Measurements from ENCODE around the gene EMX1. TPM values are rescaled to one million over a fixed set of nuclear protein-coding genes. Genes with fewer than 3 reads are reported as not detected.

Gene EMX1
- total RNA-seq, 1 experiment from 2014 or later, result not detected

DNA sequence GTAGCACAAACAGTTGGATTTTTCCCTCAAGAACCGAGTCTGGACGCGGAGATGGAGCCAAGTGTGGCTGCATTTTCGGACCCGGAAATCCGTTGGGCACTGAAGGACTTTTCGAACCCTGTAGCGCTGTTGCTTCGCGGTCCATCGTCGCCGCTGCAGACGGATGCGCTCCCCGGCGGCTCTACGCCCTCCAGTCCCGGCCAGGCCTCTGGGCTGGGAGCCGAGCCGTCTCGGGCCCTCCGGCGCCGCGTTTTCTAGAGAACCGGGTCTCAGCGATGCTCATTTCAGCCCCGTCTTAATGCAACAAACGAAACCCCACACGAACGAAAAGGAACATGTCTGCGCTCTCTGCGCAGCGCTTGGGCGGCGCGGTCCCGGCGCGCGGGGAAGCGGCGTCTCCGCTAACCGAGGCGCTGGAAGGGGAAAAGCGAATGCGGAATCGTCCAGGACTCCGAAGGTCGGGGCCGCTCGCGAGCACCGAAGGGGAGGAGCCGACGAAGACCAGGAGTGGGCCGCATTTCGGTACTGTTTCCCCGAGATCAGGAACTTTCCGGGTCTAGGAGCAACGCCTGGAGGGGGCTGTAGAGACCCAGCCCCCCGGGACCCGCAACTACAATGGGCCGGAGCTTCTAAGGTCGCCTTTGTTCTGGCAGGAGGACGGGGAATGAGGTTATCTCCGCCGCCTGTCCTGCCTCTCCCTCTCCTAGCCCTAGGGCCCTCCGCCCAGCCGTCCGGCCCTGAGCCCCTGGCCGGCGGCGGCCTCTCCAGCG, 3.2 kb downstream of the EMX1 start:
- no peak for DNase-seq (ENCODE audit: low read depth, low spot score)
- in situ Hi-C loops (cut with HindIII; ENCODE audit: low pct_unique_long_range_greater_than_20kb, low sequenced_read_pairs), result no loop called here

- no peak for DNase-seq (ENCODE audit: low read depth, low spot score)
- in situ Hi-C loops (cut with HindIII; ENCODE audit: low pct_unique_long_range_greater_than_20kb, low sequenced_read_pairs), result no loop called here
Observed at GRCh38 chr2:72921088-72921851, 4.0 kb downstream of the EMX1 start.

- DNase-seq (ENCODE audit: low read depth, low spot score), result no peak
- in situ Hi-C loops (cut with HindIII; ENCODE audit: low pct_unique_long_range_greater_than_20kb, low sequenced_read_pairs), result no loop called here
Observed at GRCh38 chr2:72921853-72922252, 4.5 kb downstream of the EMX1 start.

GRCh38 chr2:72923833-72924352, 6.6 kb downstream of the EMX1 start:
- in situ Hi-C loops (cut with HindIII; ENCODE audit: low pct_unique_long_range_greater_than_20kb, low sequenced_read_pairs), result no loop called here
- no peak for DNase-seq (ENCODE audit: low read depth, low spot score)

DNA sequence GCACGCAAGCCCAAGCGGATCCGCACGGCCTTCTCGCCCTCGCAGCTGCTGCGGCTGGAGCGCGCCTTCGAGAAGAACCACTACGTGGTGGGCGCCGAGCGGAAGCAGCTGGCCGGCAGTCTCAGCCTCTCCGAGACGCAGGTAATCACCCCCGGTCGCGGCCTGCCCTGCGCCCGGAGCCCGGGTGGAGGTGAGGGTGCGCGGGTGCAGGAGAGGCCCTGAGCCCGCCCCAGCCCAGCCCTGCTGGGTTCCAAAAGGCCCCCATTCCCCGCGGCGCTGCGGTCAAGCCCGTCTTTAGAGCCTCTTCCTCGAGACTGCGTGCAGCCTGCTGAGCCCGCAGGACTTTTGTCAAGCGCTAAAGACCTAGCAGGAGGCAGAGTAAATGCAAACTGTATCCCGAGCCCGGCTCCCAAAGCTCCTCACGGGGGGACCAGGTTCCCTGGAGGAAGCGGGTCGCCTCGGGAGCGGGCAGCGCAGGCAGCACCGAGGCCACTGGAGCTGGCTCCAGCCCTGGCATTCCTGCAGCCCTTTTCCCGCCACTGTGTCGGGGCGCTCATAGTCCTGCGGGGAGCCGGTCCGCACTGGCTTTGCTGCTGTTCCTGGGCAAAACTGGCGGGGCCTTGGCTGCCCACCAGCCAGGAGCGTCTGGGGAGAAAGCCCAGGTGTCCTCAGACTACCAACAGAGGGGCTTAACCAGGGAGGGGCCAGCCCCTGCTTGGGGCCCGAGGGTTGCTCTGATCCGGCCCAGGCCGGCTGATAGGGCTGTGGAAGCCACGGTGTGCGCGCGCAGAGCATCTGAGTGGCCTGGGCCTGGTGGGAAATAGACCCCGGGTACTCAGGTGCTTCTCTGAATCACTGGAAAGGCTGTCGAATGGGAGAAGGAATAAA, 7.3 kb downstream of the EMX1 start:
- in situ Hi-C loops (cut with HindIII; ENCODE audit: low pct_unique_long_range_greater_than_20kb, low sequenced_read_pairs), result no loop called here
- DNase-seq (ENCODE audit: low read depth, low spot score), result no peak

DNA sequence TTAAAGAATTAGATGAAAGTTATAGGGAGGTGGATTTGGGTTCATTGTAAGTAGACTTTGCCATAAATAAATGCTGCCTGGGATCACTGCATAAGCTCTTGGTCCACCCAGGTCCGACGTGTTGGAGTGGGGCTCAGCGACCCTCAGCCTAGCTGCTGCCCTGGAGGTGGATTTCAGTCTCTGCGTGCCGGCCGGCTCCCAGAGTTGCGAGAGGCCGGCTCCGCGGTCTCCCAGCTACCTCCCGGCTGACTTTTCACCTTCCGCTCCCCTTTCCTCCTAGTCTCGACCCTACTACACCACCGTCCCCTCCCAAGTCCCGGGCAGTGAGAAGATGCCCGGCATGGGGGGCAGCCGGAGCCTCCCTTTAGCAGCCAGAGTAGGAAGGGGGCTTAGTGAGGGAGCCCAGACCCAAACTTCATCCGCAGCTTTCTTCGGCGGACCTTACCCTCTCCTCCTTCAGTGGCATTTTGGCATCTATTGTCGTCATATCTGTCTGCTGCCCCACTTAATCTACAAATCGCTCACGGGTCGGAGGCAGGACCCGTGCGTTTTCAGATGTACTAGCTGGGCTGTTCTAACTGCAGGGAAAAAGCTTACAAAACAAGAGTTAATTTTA, 8.1 kb downstream of the EMX1 start:
- in situ Hi-C loops (cut with HindIII; ENCODE audit: low pct_unique_long_range_greater_than_20kb, low sequenced_read_pairs), result no loop called here
- DNase-seq (ENCODE audit: low read depth, low spot score), result no peak

GRCh38 chr2:72926368-72926767, 9.0 kb downstream of the EMX1 start:
- in situ Hi-C loops (cut with HindIII; ENCODE audit: low pct_unique_long_range_greater_than_20kb, low sequenced_read_pairs), result no loop called here
- DNase-seq (ENCODE audit: low read depth, low spot score), result no peak

GRCh38 chr2:72926811-72927465, 9.6 kb downstream of the EMX1 start:
- in situ Hi-C loops (cut with HindIII; ENCODE audit: low pct_unique_long_range_greater_than_20kb, low sequenced_read_pairs), result no loop called here
- no peak for DNase-seq (ENCODE audit: low read depth, low spot score)

DNA sequence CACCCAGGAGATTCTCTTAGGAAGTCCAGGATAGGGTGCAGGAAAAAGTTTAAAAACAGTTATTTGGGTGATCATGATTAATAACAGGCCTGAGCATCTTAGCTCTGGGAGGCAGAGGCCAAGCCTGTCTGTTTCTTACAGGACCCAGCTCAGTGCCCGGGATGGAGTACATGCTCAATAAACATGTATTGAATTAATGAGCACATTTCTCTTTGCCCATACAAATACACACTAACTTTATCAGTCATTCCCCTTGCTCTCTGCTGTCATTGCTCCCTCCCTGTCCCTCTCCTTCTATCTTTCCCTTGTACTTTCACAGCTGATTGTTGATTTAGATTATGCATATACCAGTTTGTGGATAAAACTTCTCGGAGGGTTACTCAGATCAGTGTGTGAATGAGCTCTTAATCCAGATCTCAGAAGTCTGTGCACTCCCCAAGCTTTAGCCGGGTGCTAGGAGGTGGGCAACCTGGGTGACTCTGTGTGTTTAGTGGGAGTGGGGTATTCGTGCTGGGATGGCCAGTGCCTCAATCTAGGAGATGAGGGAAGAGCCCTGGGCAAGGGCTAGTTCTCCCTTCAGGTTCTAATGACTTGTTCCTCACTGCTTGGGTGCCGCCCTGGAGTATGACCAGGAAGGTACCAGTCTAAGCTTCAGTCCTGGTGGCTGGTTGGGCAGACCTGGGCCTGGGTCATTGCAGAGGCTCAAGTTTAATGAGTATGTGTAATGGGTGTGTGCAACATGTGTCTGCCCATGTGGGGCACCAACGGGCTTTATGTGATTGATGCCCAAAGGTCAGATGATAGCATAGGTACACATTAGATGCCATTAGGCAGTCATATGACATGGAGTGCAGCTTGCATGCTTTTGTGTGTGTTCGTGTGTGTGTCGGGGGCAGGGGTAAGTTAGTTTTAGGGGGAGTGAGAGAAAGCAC, 10.6 kb downstream of the EMX1 start:
- in situ Hi-C loops (cut with HindIII; ENCODE audit: low pct_unique_long_range_greater_than_20kb, low sequenced_read_pairs), result no loop called here
- no peak for DNase-seq (ENCODE audit: low read depth, low spot score)

- in situ Hi-C loops (cut with HindIII; ENCODE audit: low pct_unique_long_range_greater_than_20kb, low sequenced_read_pairs), result no loop called here
- DNase-seq (ENCODE audit: low read depth, low spot score), result no peak
Observed at GRCh38 chr2:72929010-72929409, 11.7 kb downstream of the EMX1 start.

GRCh38 chr2:72931280-72931910, 14.1 kb downstream of the EMX1 start:
- DNase-seq (ENCODE audit: low read depth, low spot score), result no peak
- in situ Hi-C loops (cut with HindIII; ENCODE audit: low pct_unique_long_range_greater_than_20kb, low sequenced_read_pairs), result no loop called here

DNA sequence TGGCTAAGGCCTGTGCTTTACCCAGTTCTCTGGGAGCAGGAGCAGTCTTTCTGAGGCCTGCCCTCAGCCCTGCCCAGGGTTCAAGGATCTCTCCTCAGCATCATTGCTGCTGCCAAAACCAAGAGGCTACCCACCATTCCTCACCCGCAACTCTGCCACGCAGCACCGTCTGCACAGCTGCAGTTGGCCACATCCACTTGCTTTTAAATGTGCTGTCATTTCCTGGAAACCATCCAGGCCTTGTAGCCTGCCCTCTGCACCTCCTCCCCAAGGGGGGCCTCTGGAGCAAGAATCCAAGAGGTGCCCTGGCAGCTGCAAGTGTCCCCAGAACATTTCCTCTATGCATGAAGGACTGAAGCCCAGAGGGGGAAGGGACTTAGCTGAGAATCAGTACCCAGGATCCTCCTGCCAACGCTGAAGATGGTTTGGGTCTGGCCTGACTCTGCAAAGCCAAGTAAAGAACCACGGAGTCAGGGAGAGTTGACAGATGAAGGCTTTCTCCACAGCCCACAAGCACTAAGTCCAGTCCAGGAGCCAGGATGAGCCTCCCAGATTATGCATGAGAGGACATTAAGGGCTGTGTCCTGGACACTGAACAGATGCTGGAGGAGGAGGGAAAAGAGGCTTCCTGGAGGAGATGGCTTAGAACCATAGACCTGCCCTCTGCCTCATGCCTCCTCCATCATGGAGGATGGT, 14.9 kb downstream of the EMX1 start:
- no peak for DNase-seq (ENCODE audit: low read depth, low spot score)

DNA sequence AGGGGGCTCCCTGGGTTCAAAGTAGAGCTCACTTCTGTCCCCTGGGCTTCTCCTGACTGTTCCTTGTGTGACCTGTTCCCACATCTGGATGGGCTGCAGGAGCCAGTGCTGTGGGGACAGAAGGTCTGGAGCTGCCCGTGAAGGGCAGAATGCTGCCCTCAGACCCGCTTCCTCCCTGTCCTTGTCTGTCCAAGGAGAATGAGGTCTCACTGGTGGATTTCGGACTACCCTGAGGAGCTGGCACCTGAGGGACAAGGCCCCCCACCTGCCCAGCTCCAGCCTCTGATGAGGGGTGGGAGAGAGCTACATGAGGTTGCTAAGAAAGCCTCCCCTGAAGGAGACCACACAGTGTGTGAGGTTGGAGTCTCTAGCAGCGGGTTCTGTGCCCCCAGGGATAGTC, 15.5 kb downstream of the EMX1 start:
- in situ Hi-C loops (cut with HindIII; ENCODE audit: low pct_unique_long_range_greater_than_20kb, low sequenced_read_pairs), result no loop called here
- no peak for DNase-seq (ENCODE audit: low read depth, low spot score)

More for the DNA sequence above, 14.9 kb downstream of the EMX1 start:
- in situ Hi-C loops (cut with HindIII; ENCODE audit: low pct_unique_long_range_greater_than_20kb, low sequenced_read_pairs), result no loop called here

- no peak for DNase-seq (ENCODE audit: low read depth, low spot score)
- in situ Hi-C loops (cut with HindIII; ENCODE audit: low pct_unique_long_range_greater_than_20kb, low sequenced_read_pairs), result no loop called here
Observed at GRCh38 chr2:72933207-72933606, 15.9 kb downstream of the EMX1 start.

DNA sequence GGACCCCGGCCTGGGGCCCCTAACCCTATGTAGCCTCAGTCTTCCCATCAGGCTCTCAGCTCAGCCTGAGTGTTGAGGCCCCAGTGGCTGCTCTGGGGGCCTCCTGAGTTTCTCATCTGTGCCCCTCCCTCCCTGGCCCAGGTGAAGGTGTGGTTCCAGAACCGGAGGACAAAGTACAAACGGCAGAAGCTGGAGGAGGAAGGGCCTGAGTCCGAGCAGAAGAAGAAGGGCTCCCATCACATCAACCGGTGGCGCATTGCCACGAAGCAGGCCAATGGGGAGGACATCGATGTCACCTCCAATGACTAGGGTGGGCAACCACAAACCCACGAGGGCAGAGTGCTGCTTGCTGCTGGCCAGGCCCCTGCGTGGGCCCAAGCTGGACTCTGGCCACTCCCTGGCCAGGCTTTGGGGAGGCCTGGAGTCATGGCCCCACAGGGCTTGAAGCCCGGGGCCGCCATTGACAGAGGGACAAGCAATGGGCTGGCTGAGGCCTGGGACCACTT, 16.4 kb downstream of the EMX1 start:
- DNase-seq (ENCODE audit: low read depth, low spot score), result no peak
- in situ Hi-C loops (cut with HindIII; ENCODE audit: low pct_unique_long_range_greater_than_20kb, low sequenced_read_pairs), result no loop called here
